Activated naive CD4-positive, alpha-beta T cell treated with anti-CD3 and anti-CD28 coated beads, Interleukin-2, amount 10 ng/mL, durations not matched to agents 7 days and 5 days (primary cell): ENCODE data around the gene ABLIM1.

Source experiments
- CTCF ChIA-PET: fragments of 350-600 bp; sonication (Branson Sonifier 250); formaldehyde crosslinking; loops from one replicate; lab custom pipeline; 2021; ENCODE audit warnings: antibody characterized with exemption; lab: Charles Lee
- DNase-seq: peaks from one replicate; pipeline ENCODE4 v3.0.0-alpha.2; 2020
- H3K27ac Mint-ChIP-seq: one replicate; pipeline ENCODE4 v1.8.0; 2021; ENCODE audit warnings: mild to moderate bottlenecking, moderate library complexity, mixed read lengths
- H3K27me3 Mint-ChIP-seq: one replicate; pipeline ENCODE4 v1.8.0; 2021; ENCODE audit warnings: mild to moderate bottlenecking, mixed read lengths
- H3K36me3 Mint-ChIP-seq: one replicate; pipeline ENCODE4 v1.8.0; 2021; ENCODE audit warnings: mixed read lengths
- H3K4me1 Mint-ChIP-seq: one replicate; pipeline ENCODE4 v1.8.0; 2021; ENCODE audit warnings: mixed read lengths
- H3K4me3 Mint-ChIP-seq: one replicate; pipeline ENCODE4 v1.8.0; 2021; ENCODE audit warnings: mild to moderate bottlenecking, moderate library complexity, mixed read lengths
- H3K9me3 Mint-ChIP-seq: one replicate; pipeline ENCODE4 v1.8.0; 2021; ENCODE audit warnings: mixed read lengths

Gene ABLIM1

DNA sequence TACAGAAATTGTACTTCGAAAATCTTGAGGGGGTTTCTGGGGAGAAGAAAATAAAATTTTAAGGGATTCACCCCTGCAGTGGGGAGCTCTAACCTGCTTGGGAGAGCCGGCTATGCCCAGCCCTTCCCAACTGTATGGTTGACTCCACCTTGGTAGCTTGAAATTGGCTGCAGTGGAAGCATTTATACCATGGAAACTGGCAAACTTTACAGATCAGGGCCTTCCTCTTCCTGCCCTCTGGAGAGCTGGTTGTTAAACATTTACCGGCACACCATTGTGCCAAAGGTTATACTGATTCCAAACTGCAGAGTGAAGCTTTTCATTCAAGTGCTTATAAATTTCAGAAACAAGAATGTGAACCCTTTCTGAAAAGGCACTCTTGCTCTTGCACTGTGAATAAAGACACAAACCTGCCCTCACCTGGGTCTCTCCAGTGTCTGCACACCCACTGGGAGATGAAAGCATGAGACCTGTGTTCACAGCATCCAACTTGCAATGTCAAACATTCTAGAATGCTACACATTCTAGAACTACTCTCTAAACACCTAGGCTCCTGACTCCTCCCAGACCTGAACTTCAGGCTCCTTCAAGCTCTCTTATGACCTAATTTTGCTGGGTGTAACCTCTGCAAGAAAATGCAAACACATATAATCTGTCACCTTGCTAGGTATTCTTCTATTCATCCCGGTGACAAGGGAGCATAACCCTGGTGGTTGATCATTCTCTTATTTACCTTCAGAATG, 44.7 kb downstream of the ABLIM1 start:
- H3K27me3 Mint-ChIP-seq: peaks cover 8% of the 10 kb centered on the region
- H3K27ac Mint-ChIP-seq: no peak overlapping the region
- no peak for DNase-seq
- H3K36me3 Mint-ChIP-seq: no peaks in the 10 kb centered on the region
- CTCF ChIA-PET: no interaction called here
- no peak overlapping the region for H3K4me3 Mint-ChIP-seq
- no peaks in the 10 kb centered on the region for H3K9me3 Mint-ChIP-seq
- H3K4me1 Mint-ChIP-seq: peaks cover 7% of the 10 kb centered on the region

GRCh38 chr10:114611617-114612016, 46.5 kb downstream of the ABLIM1 start:
- peaks cover 12% of the 10 kb centered on the region for H3K27me3 Mint-ChIP-seq
- CTCF ChIA-PET: interaction anchor here (0.8 kb wide), 1 partner anchor 279 kb away, joined by 3 read pairs; no protein-coding TSS in a partner anchor
- H3K4me3 Mint-ChIP-seq: no peak overlapping the region
- H3K4me1 Mint-ChIP-seq: peaks cover 7% of the 10 kb centered on the region
- DNase-seq: no peak
- no peaks in the 10 kb centered on the region for H3K36me3 Mint-ChIP-seq
- no peaks in the 10 kb centered on the region for H3K9me3 Mint-ChIP-seq
- no peak overlapping the region for H3K27ac Mint-ChIP-seq

DNA sequence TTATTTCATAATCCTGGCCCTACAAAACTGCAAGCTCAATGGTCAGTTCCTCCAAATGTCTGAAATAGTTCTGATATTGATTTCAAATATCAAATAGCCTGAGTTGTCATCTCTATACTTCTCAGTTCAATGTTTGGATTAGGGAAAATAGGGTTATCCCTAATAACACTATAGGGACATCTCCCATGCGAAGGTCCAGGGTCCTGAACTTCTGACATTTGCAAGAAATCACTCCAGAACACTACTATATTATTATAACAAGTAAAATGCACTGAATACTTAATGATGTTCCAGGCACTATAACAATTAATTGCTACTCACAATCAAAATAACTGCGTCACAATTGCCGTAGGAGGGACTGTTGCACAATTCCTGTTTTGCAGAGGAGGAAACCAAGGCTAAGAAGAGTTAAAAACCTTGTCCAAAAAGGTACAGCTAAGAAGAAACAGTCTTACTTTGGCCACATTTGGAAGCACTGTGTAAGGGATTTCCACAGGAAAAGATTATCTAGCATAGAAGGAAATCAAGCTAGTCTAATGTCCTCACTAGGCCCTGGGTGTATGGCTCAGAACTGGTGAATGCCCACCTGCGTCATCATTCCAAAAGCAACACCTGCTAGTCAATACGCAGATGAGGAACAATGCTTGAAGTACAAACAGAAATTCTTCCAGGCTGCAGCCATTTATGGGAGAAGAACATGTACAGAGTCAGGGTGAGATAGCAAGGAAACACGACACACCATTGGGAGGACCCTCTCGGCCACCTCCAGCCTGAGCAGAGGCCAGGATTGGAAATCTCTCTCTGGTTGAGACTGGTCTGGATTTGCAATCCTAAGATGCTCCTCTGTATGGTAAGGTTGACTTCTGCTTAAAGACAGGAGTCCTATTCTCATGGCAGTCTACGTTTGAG, 48.3 kb downstream of the ABLIM1 start:
- CTCF ChIA-PET: no interaction called here
- Mint-ChIP-seq H3K27me3 (peaks cover 9% of the 10 kb centered on the region), H3K4me3 (no peak overlapping the region), H3K9me3 (no peaks in the 10 kb centered on the region), H3K4me1 (peaks cover 6% of the 10 kb centered on the region), H3K27ac (no peak overlapping the region), H3K36me3 (no peaks in the 10 kb centered on the region)
- no peak for DNase-seq

DNA sequence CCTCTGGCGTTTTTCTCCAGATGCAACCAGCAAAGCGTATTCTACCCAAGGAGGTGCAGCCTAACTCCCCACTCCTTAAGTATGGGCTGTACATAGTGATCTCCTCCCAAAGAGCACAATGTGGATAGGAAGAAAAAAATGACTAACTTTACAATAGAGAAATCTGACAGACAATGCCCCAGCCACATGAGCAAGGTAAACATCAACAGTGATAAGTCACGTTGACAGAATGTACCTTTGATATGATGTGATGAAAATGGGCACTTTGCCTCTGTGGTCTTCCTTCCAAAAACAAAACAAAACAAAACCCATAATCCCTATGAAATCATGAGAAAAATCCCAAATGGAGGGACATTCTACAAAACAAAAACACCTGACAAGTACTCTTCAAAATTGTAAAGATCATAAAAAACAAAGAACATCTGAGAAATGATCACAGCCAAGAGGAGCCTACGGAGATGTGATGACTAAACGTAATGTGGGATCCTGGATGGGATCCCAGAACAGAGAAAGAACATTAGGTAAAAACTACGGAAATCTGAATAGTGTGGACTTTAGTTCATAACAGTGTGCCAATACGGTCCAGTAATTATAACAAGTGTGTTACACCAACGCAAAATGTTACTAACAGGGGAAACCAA, 50.6 kb downstream of the ABLIM1 start:
- H3K4me1 Mint-ChIP-seq: peaks cover 13% of the 10 kb centered on the region
- no peaks in the 10 kb centered on the region for H3K9me3 Mint-ChIP-seq
- H3K27ac Mint-ChIP-seq: no peak overlapping the region
- no peak for DNase-seq
- H3K27me3 Mint-ChIP-seq: peaks cover 9% of the 10 kb centered on the region
- CTCF ChIA-PET: no interaction called here
- no peaks in the 10 kb centered on the region for H3K36me3 Mint-ChIP-seq
- H3K4me3 Mint-ChIP-seq: no peak overlapping the region

DNA sequence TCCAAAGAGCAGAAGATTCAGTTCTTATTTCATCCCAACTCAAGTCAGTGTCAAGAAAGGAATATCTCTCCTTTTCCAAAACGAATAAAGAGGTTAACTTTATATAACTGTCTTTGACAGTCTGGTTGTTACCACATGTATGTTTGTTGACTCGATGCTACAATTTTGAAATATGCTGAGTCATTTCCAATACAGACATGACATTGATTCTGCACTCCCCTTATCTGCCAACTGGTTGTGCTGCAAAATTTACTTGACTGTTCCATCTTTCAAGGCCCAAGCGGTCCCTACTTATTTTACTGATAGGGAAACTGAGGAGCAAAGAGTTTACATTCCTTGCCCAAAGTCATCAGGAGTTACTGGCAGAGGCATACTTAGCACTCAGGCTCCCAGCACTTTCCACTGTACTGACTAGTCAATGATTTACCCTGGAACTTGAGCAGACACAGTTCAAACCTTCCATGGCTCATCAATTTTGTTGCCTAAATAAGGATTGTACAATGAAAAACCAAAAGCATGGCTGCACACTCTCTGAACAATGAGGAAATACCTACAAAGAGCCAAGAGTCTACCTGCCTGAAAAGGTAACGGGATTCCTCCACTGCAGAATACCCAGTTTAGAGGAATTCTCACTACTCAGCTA, 52.8 kb downstream of the ABLIM1 start:
- CTCF ChIA-PET: no interaction called here
- H3K4me1 Mint-ChIP-seq: peaks cover 17% of the 10 kb centered on the region
- H3K4me3 Mint-ChIP-seq: no peak overlapping the region
- H3K27me3 Mint-ChIP-seq: peaks cover 4% of the 10 kb centered on the region
- H3K27ac Mint-ChIP-seq: no peak overlapping the region
- no peaks in the 10 kb centered on the region for H3K36me3 Mint-ChIP-seq
- no peaks in the 10 kb centered on the region for H3K9me3 Mint-ChIP-seq
- DNase-seq: no peak

- Mint-ChIP-seq H3K9me3 (no peaks in the 10 kb centered on the region), H3K4me1 (peaks cover 17% of the 10 kb centered on the region), H3K36me3 (no peaks in the 10 kb centered on the region), H3K27me3 (peaks cover 4% of the 10 kb centered on the region), H3K4me3 (no peak overlapping the region), H3K27ac (no peak overlapping the region)
- CTCF ChIA-PET: interaction anchor here (0.5 to 1.0 kb wide), 2 partner anchors 11 to 223 kb away, joined by 3 read pairs; no protein-coding TSS in a partner anchor
- DNase-seq: no peak
Observed at GRCh38 chr10:114604357-114605130, 53.5 kb downstream of the ABLIM1 start.

DNA sequence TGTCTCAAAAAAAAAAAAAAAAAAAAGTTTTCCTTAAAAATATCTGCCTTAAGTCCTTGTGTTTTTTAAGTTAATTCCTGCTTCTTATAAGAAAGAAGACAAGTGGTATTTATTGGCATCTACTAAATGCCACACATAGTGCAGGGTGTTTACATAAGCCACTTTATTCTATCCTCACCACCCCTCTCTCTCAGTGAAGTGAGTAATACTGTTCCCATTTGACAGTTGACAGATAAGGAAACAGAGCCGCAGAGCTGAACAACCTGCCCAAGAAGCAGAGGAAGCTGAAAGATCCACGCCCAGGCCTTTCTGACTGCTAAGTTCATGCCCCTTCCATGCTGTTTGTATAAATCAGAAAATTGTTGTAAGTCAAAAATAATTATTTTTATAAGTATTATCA, 54.1 kb downstream of the ABLIM1 start:
- peak overlapping the region; percentile 49 for H3K27ac Mint-ChIP-seq
- H3K9me3 Mint-ChIP-seq: no peaks in the 10 kb centered on the region
- H3K4me1 Mint-ChIP-seq: peaks cover 17% of the 10 kb centered on the region
- H3K36me3 Mint-ChIP-seq: no peaks in the 10 kb centered on the region
- DNase-seq: peak; percentile 26
- peaks cover 4% of the 10 kb centered on the region for H3K27me3 Mint-ChIP-seq
- CTCF ChIA-PET: interaction anchor here (1.0 kb wide), 1 partner anchor 10 kb away, joined by 3 read pairs; no protein-coding TSS in a partner anchor
- H3K4me3 Mint-ChIP-seq: no peak overlapping the region

GRCh38 chr10:114603303-114603702, 54.8 kb downstream of the ABLIM1 start:
- CTCF ChIA-PET: no interaction called here
- Mint-ChIP-seq H3K4me1 (peaks cover 17% of the 10 kb centered on the region), H3K4me3 (no peak overlapping the region), H3K27me3 (peaks cover 4% of the 10 kb centered on the region), H3K36me3 (no peaks in the 10 kb centered on the region), H3K27ac (no peak overlapping the region), H3K9me3 (no peaks in the 10 kb centered on the region)
- no peak for DNase-seq

- Mint-ChIP-seq H3K27me3 (peaks cover 13% of the 10 kb centered on the region), H3K4me3 (no peak overlapping the region), H3K9me3 (no peaks in the 10 kb centered on the region), H3K27ac (no peak overlapping the region), H3K4me1 (peaks cover 14% of the 10 kb centered on the region), H3K36me3 (no peaks in the 10 kb centered on the region)
- CTCF ChIA-PET: no interaction called here
- no peak for DNase-seq
Observed at GRCh38 chr10:114600057-114600456, 58.0 kb downstream of the ABLIM1 start.

DNA sequence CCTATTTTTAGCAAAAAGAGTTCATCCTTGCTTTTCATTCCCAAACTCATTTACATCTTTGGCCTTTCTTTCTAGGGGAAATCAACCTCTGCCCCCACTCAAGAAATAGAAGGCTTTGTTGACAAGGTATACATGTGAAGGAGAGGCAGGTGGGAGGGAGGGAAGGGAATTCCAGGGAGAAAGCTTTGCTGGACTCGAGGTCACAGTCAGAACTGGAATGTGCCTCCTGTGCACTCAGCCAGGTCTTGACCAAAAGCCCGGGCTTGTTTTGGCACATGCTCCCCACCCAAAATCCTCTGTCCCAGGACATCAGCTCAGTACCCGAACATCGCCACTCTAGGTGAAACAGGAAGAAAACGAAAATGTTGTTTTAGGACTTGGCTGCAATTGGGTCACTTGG, 61.3 kb downstream of the ABLIM1 start:
- Mint-ChIP-seq H3K36me3 (no peaks in the 10 kb centered on the region), H3K4me1 (peaks cover 4% of the 10 kb centered on the region), H3K9me3 (no peaks in the 10 kb centered on the region), H3K4me3 (no peak overlapping the region), H3K27ac (no peak overlapping the region), H3K27me3 (peaks cover 23% of the 10 kb centered on the region)
- DNase-seq: no peak
- CTCF ChIA-PET: interaction anchor here (1.0 to 1.2 kb wide), 2 partner anchors 8 to 96 kb away, joined by 3 read pairs; no protein-coding TSS in a partner anchor

- CTCF ChIA-PET: interaction anchor here (1.2 kb wide), 1 partner anchor 10 kb away, joined by 3 read pairs; no protein-coding TSS in a partner anchor
- H3K36me3 Mint-ChIP-seq: no peaks in the 10 kb centered on the region
- peaks cover 23% of the 10 kb centered on the region for H3K27me3 Mint-ChIP-seq
- DNase-seq: no peak
- H3K27ac Mint-ChIP-seq: no peak overlapping the region
- H3K9me3 Mint-ChIP-seq: no peaks in the 10 kb centered on the region
- H3K4me1 Mint-ChIP-seq: no peaks in the 10 kb centered on the region
- H3K4me3 Mint-ChIP-seq: no peak overlapping the region
Observed at GRCh38 chr10:114593816-114594468, 64.1 kb downstream of the ABLIM1 start.

GRCh38 chr10:114593240-114593792, 64.8 kb downstream of the ABLIM1 start:
- no peak for DNase-seq
- CTCF ChIA-PET: interaction anchor here (1.2 kb wide), 1 partner anchor 11 kb away, joined by 3 read pairs; no protein-coding TSS in a partner anchor

More at GRCh38 chr10:114593240-114593792, 64.8 kb downstream of the ABLIM1 start:
- H3K36me3 Mint-ChIP-seq: no peaks in the 10 kb centered on the region
- H3K4me1 Mint-ChIP-seq: no peaks in the 10 kb centered on the region
- no peaks in the 10 kb centered on the region for H3K9me3 Mint-ChIP-seq
- H3K27me3 Mint-ChIP-seq: peaks cover 23% of the 10 kb centered on the region
- H3K4me3 Mint-ChIP-seq: no peak overlapping the region
- no peak overlapping the region for H3K27ac Mint-ChIP-seq
